IMR-90 (cell line): ENCODE measurements around the gene SLC44A5. TPM values are rescaled to one million over a fixed set of nuclear protein-coding genes. Genes with fewer than 3 reads are reported as not detected.

Experiments used
- ATAC-seq: fragments of 200-7000 bp; cut with Tn5 transposase; 2 replicates; pipeline ENCODE4 v1.9.1; 2020; ENCODE audit warnings: low read depth, mild to moderate bottlenecking, moderate library complexity
- BruUV-seq: library from RNA; stranded (reverse); fragments of 400-500 nt; replicated peaks from 2 replicates; lab custom pipeline; 2021; lab: Mats Ljungman, UMichigan
- CTCF ChIA-PET: fragments of 300-600 bp; formaldehyde crosslinking; extraction: SDS; loops from one replicate; lab custom pipeline; 2021; ENCODE audit warnings: antibody characterized with exemption; lab: Yijun Ruan, JAX
- POLR2A ChIA-PET: fragments of 300-600 bp; sonication (Branson Sonifier 250); formaldehyde crosslinking; loops from one replicate; lab custom pipeline; 2022; ENCODE audit warnings: antibody characterized with exemption; ENCODE audit not compliant: unreplicated experiment; lab: Charles Lee
- DNase-seq: peaks from one replicate; pipeline ENCODE4 v3.0.0; 2013
- H2AFZ ChIP-seq: replicated peaks from 2 replicates; pipeline ENCODE3; 2013; ENCODE audit warnings: low read length, mild to moderate bottlenecking; ENCODE audit not compliant: poor library complexity
- H2AK5ac ChIP-seq: 2 replicates; pipeline ENCODE4 v1.6.1; 2013; ENCODE audit warnings: low read depth, low read length, inconsistent platforms
- H2AK9ac ChIP-seq: replicated peaks from 2 replicates; pipeline ENCODE3; 2013; ENCODE audit warnings: mild to moderate bottlenecking, low read depth, low read length, moderate library complexity; ENCODE audit not compliant: poor library complexity
- H2BK120ac ChIP-seq: 2 replicates; pipeline ENCODE4 v1.6.1; 2013; ENCODE audit warnings: low read depth, low read length, inconsistent platforms
- H2BK15ac ChIP-seq: 3 replicates; pipeline ENCODE4 v1.6.1; 2013; ENCODE audit warnings: low read depth, low read length, inconsistent platforms
- H2BK20ac ChIP-seq: 2 replicates; pipeline ENCODE4 v1.6.1; 2013; ENCODE audit warnings: low read depth, mild to moderate bottlenecking, inconsistent platforms, low read length, moderate library complexity
- H2BK5ac ChIP-seq: 2 replicates; pipeline ENCODE4 v1.6.1; 2013; ENCODE audit warnings: mild to moderate bottlenecking, low read depth, low read length, inconsistent platforms; ENCODE audit not compliant: poor library complexity, severe bottlenecking
- H3K14ac ChIP-seq: replicated peaks from 2 replicates; pipeline ENCODE4 v1.6.1; 2013; ENCODE audit warnings: low read depth, low read length, inconsistent platforms
- H3K18ac ChIP-seq: 2 replicates; pipeline ENCODE4 v1.6.1; 2013; ENCODE audit warnings: low read depth, low read length, control low read depth
- H3K23ac ChIP-seq: 2 replicates; pipeline ENCODE4 v1.6.1; 2013; ENCODE audit warnings: low read depth, low read length, inconsistent platforms
- H3K27ac ChIP-seq: 2 replicates; pipeline ENCODE4 v1.5.1; 2013; ENCODE audit warnings: mild to moderate bottlenecking, control low read depth, low read length; ENCODE audit not compliant: insufficient read depth
- H3K27me3 ChIP-seq: 2 replicates; pipeline ENCODE4 v1.6.1; 2013; ENCODE audit warnings: low read length; ENCODE audit not compliant: control insufficient read depth, insufficient read depth
- H3K36me3 ChIP-seq: 2 replicates; pipeline ENCODE4 v1.6.1; 2013; ENCODE audit warnings: low read length, mixed read lengths; ENCODE audit not compliant: control insufficient read depth, insufficient read depth
- H3K4ac ChIP-seq: 2 replicates; pipeline ENCODE4 v1.6.1; 2013; ENCODE audit warnings: low read depth, low read length, inconsistent platforms
- H3K4me1 ChIP-seq: 2 replicates; pipeline ENCODE4 v1.6.1; 2013; ENCODE audit warnings: low read length, mixed read lengths; ENCODE audit not compliant: control insufficient read depth, insufficient read depth
- H3K4me2 ChIP-seq: 2 replicates; pipeline ENCODE4 v1.6.1; 2013; ENCODE audit warnings: low read depth, mild to moderate bottlenecking, control low read depth, low read length, moderate library complexity
- H3K4me3 ChIP-seq: 2 replicates; pipeline ENCODE4 v1.5.1; 2013; ENCODE audit warnings: low read depth, mild to moderate bottlenecking, control low read depth, low read length, moderate library complexity; ENCODE audit not compliant: insufficient read depth
- H3K56ac ChIP-seq: 2 replicates; pipeline ENCODE4 v1.6.1; 2013; ENCODE audit warnings: low read length, inconsistent platforms; ENCODE audit not compliant: insufficient read depth; ENCODE audit errors: extremely low read depth
- H3K79me1 ChIP-seq, 2 experiments: 2 replicates each; pipeline ENCODE4 v1.6.1; 2013; ENCODE audit warnings: low read length in 2 of 2, inconsistent platforms in 1 of 2, low read depth in 1 of 2
- H3K9ac ChIP-seq: 2 replicates; pipeline ENCODE4 v1.6.1; 2013; ENCODE audit warnings: low read depth, low read length, control low read depth
- H3K9me1 ChIP-seq: 2 replicates; pipeline ENCODE4 v1.6.1; 2013; ENCODE audit warnings: low read length, inconsistent platforms; ENCODE audit not compliant: insufficient read depth
- H3K9me3 ChIP-seq: 2 replicates; pipeline ENCODE4 v1.6.1; 2013; ENCODE audit warnings: low read length; ENCODE audit not compliant: control insufficient read depth, insufficient read depth
- H4K20me1 ChIP-seq: 2 replicates; pipeline ENCODE4 v1.6.1; 2013; ENCODE audit warnings: low read length, inconsistent platforms; ENCODE audit not compliant: insufficient read depth
- H4K5ac ChIP-seq: 2 replicates; pipeline ENCODE4 v1.6.1; 2013; ENCODE audit warnings: mild to moderate bottlenecking, low read depth, low read length, control low read depth
- H4K8ac ChIP-seq, 2 experiments: 2 replicates each; pipeline ENCODE4 v1.6.1; 2013; ENCODE audit warnings: low read depth in 2 of 2, low read length in 2 of 2, control low read depth in 1 of 2, inconsistent platforms in 1 of 2
- H4K91ac ChIP-seq: 2 replicates; pipeline ENCODE4 v1.6.1; 2013; ENCODE audit warnings: low read depth, low read length, inconsistent platforms; ENCODE audit not compliant: insufficient read depth
- BHLHE40 ChIP-seq: fragments of 150-350 bp; IDR thresholded peaks from 2 replicates; pipeline ENCODE4 v1.6.1; 2016; ENCODE audit warnings: mild to moderate bottlenecking, low read depth, low read length
- CEBPB ChIP-seq: IDR thresholded peaks from 2 replicates; pipeline ENCODE4 v1.6.1; 2012; ENCODE audit warnings: low read depth, low read length, improper control_type of control experiment
- CHD1 ChIP-seq: IDR thresholded peaks from 2 replicates; pipeline ENCODE4 v1.6.1; 2012; ENCODE audit warnings: low read depth, low read length, improper control_type of control experiment
- FOS ChIP-seq: fragments of 150-350 bp; IDR thresholded peaks from 2 replicates; pipeline ENCODE4 v1.6.1; 2016; ENCODE audit warnings: low read depth, low read length
- MAFK ChIP-seq: IDR thresholded peaks from 2 replicates; pipeline ENCODE4 v1.6.1; 2012; ENCODE audit warnings: low read depth, low read length, improper control_type of control experiment
- MAZ ChIP-seq: IDR thresholded peaks from 2 replicates; pipeline ENCODE4 v1.6.1; 2012; ENCODE audit warnings: low read depth, mild to moderate bottlenecking, low read length, improper control_type of control experiment, moderate library complexity, borderline replicate concordance
- MXI1 ChIP-seq: IDR thresholded peaks from 2 replicates; pipeline ENCODE4 v1.6.1; 2012; ENCODE audit warnings: low read depth, mild to moderate bottlenecking, low read length, moderate library complexity, borderline replicate concordance
- NFE2L2 ChIP-seq: fragments of 150-350 bp; IDR thresholded peaks from 2 replicates; pipeline ENCODE4 v1.6.1; 2016; ENCODE audit warnings: low read depth, mild to moderate bottlenecking, low read length
- POLR2A ChIP-seq: IDR thresholded peaks from 2 replicates; pipeline ENCODE4 v1.6.1; 2012; ENCODE audit warnings: mild to moderate bottlenecking, low read depth, low read length
- RAD21 ChIP-seq: IDR thresholded peaks from 2 replicates; pipeline ENCODE4 v1.6.1; 2012; ENCODE audit warnings: low read length, improper control_type of control experiment
- RCOR1 ChIP-seq: IDR thresholded peaks from 2 replicates; pipeline ENCODE4 v1.6.1; 2012; ENCODE audit warnings: mild to moderate bottlenecking, low read length, improper control_type of control experiment; ENCODE audit not compliant: insufficient replicate concordance
- RFX5 ChIP-seq: IDR thresholded peaks from 2 replicates; pipeline ENCODE4 v1.8.0; 2012; ENCODE audit warnings: low read depth, mild to moderate bottlenecking, low read length, moderate library complexity
- SMC3 ChIP-seq: fragments of 150-350 bp; IDR thresholded peaks from 2 replicates; pipeline ENCODE4 v1.6.1; 2016; ENCODE audit warnings: low read depth, mild to moderate bottlenecking, antibody characterized with exemption, low read length, moderate library complexity
- dilution Hi-C: fragments of 300-500 bp; cut with HindIII; formaldehyde crosslinking; loops from one replicate; pipeline ENCODE4 v1.14.3; 2018; ENCODE audit warnings: low sequenced_read_pairs; ENCODE audit not compliant: unreplicated experiment
- in situ Hi-C: fragments of 300-500 bp; cut with MboI; formaldehyde crosslinking; loops from 3 replicates; pipeline ENCODE4 v1.14.3; 2019; ENCODE audit warnings: low sequenced_read_pairs, inconsistent platforms, mixed read lengths
- intact Hi-C: fragments of 100-400 bp; cut with micrococcal nuclease; formaldehyde crosslinking; loops from 2 replicates; pipeline ENCODE4 v1.10.0; 2022
- polyA plus RNA-seq, 3 experiments: library from polyadenylated mRNA; depleted of rRNA; stranded (reverse); fragments of >200 nt; gene quantifications; 2 replicates each; pipeline ENCODE4 v1.2.3, GENCODE V29; 2012; ENCODE audit warnings: low replicate concordance in 1 of 3
- total RNA-seq: library from RNA; depleted of rRNA; stranded (reverse); fragments of >200 nt; gene quantifications from 2 replicates; pipeline ENCODE4 v1.2.3, GENCODE V29; 2012
- TF ChIP-seq, protein P1 (sequence below): fragments of 150-350 bp; IDR thresholded peaks from 2 replicates; pipeline ENCODE4 v1.6.1; 2016; ENCODE audit warnings: low read depth, mild to moderate bottlenecking, low read length, moderate library complexity, borderline replicate concordance
- TF ChIP-seq, protein P2 (sequence below): fragments of 150-350 bp; IDR thresholded peaks from 2 replicates; pipeline ENCODE4 v1.6.1; 2017; ENCODE audit warnings: mild to moderate bottlenecking, antibody characterized with exemption, low read length, low read depth
- TF ChIP-seq, protein P3 (sequence below): conservative IDR thresholded peaks from 2 replicates; pipeline ENCODE4 v1.5.1; 2012; ENCODE audit warnings: mild to moderate bottlenecking, low read depth, low read length, improper control_type of control experiment

Gene SLC44A5
- total and polyA plus RNA-seq, 2 of the 4 experiments (the other 2 are of a cell fraction): under 0.01 TPM; not detected in 1

DNA sequence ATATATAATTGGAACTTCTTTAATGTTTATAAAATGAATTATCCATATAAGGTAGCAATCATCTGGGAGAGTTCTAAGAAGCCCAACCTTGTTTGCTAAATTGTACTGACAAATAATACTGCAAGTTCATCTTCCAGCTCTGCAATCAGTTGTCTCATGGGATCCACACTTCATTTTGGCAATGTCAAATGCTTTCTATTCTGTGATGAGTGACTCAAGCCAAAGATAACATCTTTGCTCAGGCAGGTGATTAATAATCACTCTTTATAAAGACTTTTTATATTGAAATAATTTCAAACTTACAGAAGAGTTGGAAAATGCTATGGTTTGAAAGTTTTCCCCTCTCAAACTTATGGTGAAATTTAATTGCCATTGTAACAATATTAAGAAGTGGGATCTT is 67.2 kb downstream of the SLC44A5 start:
- dilution Hi-C loops (no loop called here), intact Hi-C loops (no loop called here), in situ Hi-C loops (no loop called here)
- no TSS peak for BruUV-seq
- Histone ChIP-seq H3K9me3 (peaks cover 3% of the 10 kb centered on the region), H3K18ac (no peak overlapping the region), H3K14ac (no peak overlapping the region), H2BK15ac (no peak overlapping the region), H4K5ac (no peak overlapping the region), H3K9me1 (no peaks in the 10 kb centered on the region), H3K27ac (no peak overlapping the region), H3K79me1 (no peaks in the 10 kb centered on the region), H3K56ac (no peak overlapping the region), H2BK20ac (no peak overlapping the region), H3K4me2 (no peak overlapping the region), H4K91ac (no peak overlapping the region), H3K9ac (no peak overlapping the region), H3K4me1 (no peaks in the 10 kb centered on the region), H4K20me1 (no peaks in the 10 kb centered on the region), H4K8ac (no peak overlapping the region), H2AK5ac (no peak overlapping the region), H2AK9ac (no peak overlapping the region), H3K4me3 (no peak overlapping the region), H2AFZ (no peak overlapping the region), H3K4ac (no peak overlapping the region), H2BK5ac (no peak overlapping the region), H2BK120ac (no peak overlapping the region), H3K27me3 (no peaks in the 10 kb centered on the region), H3K36me3 (no peaks in the 10 kb centered on the region), H3K23ac (no peak overlapping the region)
- ATAC-seq (no peak), DNase-seq (no peak)
- TF ChIP-seq MXI1 (no peak), FOS (no peak), RCOR1 (no peak), MAZ (no peak), RAD21 (no peak), CHD1 (no peak), BHLHE40 (no peak), MAFK (no peak), CEBPB (no peak), RFX5 (no peak), SMC3 (no peak), POLR2A (no peak), NFE2L2 (no peak)
- TF ChIP-seq, protein P1, sequence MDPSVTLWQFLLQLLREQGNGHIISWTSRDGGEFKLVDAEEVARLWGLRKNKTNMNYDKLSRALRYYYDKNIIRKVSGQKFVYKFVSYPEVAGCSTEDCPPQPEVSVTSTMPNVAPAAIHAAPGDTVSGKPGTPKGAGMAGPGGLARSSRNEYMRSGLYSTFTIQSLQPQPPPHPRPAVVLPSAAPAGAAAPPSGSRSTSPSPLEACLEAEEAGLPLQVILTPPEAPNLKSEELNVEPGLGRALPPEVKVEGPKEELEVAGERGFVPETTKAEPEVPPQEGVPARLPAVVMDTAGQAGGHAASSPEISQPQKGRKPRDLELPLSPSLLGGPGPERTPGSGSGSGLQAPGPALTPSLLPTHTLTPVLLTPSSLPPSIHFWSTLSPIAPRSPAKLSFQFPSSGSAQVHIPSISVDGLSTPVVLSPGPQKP: no peak
- TF ChIP-seq, protein P2, sequence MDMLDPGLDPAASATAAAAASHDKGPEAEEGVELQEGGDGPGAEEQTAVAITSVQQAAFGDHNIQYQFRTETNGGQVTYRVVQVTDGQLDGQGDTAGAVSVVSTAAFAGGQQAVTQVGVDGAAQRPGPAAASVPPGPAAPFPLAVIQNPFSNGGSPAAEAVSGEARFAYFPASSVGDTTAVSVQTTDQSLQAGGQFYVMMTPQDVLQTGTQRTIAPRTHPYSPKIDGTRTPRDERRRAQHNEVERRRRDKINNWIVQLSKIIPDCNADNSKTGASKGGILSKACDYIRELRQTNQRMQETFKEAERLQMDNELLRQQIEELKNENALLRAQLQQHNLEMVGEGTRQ: no peak
- TF ChIP-seq, protein P3, sequence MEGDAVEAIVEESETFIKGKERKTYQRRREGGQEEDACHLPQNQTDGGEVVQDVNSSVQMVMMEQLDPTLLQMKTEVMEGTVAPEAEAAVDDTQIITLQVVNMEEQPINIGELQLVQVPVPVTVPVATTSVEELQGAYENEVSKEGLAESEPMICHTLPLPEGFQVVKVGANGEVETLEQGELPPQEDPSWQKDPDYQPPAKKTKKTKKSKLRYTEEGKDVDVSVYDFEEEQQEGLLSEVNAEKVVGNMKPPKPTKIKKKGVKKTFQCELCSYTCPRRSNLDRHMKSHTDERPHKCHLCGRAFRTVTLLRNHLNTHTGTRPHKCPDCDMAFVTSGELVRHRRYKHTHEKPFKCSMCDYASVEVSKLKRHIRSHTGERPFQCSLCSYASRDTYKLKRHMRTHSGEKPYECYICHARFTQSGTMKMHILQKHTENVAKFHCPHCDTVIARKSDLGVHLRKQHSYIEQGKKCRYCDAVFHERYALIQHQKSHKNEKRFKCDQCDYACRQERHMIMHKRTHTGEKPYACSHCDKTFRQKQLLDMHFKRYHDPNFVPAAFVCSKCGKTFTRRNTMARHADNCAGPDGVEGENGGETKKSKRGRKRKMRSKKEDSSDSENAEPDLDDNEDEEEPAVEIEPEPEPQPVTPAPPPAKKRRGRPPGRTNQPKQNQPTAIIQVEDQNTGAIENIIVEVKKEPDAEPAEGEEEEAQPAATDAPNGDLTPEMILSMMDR: no peak
- CTCF ChIA-PET: no interaction called here
- POLR2A ChIA-PET: no interaction called here
